Epidermal melanocyte (primary cell): Measurements from ENCODE around the gene NOLC1.

ENCODE experiments used
- DNase-seq: peaks from one replicate; pipeline ENCODE4 v3.0.0; 2011; ENCODE audit warnings: low spot score; ENCODE audit not compliant: insufficient read length

The NOLC1 gene

GRCh38 chr10:102200751-102201640 is 48.8 kb downstream of the NOLC1 start:
- DNase-seq = no peak

GRCh38 chr10:102202386-102202785 is 50.2 kb downstream of the NOLC1 start:
- DNase-seq = no peak

- DNase-seq = no peak
Measured at GRCh38 chr10:102208311-102209035, 56.3 kb downstream of the NOLC1 start.

- no peak for DNase-seq
Measured at GRCh38 chr10:102211615-102212299, 59.6 kb downstream of the NOLC1 start.
